Activated CD8-positive, alpha-beta memory T cell treated with anti-CD3 and anti-CD28 coated beads, Interleukin-2, amount 50 U/mL, for 4 hours (primary cell): ENCODE measurements around the gene DCLK1.
"Not testable (repeated sequence)": the region's sequence is repeated elsewhere in the genome, so short reads cannot be mapped to it uniquely, and the experiment has no call there.

ENCODE experiments used
- DNase-seq: peaks from one replicate; pipeline ENCODE4 v3.0.0-alpha.2; 2020

DCLK1 gene

DNA sequence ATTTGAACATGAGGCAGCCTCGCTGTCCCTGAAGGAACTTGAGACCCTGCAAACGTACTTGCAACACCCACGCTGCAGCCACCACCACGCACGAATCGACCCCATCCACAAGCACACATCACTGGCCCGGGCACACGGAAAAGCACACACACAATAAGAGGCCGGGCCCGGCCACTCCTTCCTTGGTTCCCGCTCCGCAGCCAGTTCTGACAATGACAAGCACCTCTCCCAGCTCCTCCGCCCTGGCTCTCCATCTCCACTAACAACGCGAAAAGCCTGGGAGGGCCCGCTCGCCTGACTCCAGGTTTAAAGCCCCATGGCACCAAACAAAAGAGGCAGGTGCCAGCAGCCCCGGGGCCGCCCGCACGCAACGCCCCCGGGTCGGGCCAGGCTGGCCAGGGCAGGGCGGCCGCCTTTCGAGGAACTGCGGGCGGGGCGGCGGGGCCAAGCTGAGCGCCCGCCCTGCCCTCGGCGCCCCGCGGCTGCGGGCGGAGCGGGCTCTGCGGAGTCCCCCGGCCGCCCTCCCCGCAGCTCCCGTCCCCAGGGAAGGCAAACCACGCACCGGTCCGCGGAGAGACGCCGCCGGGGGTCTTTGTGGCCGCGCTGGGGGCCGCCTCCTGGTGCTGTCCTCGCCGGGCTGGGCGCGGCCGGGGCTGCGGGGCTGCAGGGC, 495 bp downstream of the DCLK1 start:
- DNase-seq = no peak

DNA sequence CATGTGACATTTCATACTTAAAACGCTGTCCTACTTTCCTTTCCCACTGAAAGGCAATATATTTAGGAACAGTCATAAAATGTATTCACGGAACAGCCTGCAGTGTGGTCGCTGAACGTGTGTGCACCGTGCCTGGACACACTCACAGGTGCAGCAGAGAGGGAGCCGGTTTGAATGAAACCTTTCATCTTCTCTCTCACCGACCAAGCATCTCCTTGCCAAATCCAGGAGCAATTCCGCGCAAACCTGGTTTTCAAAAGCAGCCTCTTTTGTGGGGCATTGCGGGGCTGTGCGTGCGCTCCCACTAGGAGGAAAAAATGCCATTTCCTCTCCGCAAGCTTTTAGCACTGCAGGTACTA, 1.0 kb downstream of the DCLK1 start:
- no peak for DNase-seq

DNA sequence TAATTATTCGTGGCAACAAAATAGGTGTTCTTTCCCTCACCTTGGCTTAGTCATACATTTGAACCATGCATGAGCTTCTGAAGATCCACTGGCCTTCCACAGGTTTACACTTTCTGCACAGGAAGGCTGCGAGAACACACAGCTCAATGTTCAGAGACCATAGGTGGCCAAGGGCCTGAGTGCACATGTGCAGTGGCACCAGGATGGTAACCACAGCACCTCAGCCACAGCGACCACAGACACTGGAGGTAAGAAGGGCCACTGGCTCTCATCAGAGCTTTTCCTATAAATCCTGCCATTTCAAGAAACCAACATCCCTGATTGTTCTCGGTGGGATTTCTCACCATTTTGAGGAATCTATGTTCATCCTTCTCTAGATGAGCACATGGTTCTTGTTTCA, 1.6 kb downstream of the DCLK1 start:
- DNase-seq = no peak

DNA sequence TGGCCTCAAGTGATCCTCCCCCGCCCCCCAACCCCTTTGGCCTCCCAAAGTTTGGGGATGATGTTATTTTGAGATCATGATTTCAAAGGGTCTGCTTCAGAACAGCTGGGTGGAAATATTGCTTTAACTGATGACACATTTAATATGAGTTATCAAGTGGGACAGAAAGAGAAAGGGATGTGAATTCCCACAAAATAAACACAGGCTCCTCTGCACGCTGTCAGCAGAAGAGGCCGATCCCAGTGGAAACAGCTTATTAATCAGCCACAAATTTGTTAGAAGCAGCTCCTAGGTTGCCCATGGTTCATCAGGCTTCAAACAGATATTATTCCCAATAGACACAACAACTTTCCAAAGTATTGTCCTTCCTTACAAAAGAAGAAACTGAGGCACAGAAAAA, 4.7 kb downstream of the DCLK1 start:
- DNase-seq = no peak

DNA sequence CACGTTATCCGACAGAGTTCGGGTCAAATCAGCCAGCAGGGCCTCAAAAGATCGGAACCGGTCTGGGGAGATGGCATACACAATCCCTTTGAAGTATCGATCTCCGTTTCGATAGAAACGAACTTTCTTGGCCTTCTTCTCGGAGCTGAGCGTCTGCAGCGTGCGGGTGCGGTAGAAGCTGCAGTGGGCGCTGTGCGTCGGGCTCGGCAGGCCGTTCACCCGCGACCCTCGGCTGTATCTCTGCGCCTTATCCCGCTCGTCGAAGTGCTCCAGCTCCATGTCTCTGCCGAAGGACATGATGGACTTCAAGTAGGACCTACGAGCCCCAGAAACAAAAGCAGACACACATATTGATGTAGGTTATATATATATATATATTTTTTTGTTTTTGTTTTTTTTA, 5.3 kb downstream of the DCLK1 start:
- DNase-seq = no peak

DNA sequence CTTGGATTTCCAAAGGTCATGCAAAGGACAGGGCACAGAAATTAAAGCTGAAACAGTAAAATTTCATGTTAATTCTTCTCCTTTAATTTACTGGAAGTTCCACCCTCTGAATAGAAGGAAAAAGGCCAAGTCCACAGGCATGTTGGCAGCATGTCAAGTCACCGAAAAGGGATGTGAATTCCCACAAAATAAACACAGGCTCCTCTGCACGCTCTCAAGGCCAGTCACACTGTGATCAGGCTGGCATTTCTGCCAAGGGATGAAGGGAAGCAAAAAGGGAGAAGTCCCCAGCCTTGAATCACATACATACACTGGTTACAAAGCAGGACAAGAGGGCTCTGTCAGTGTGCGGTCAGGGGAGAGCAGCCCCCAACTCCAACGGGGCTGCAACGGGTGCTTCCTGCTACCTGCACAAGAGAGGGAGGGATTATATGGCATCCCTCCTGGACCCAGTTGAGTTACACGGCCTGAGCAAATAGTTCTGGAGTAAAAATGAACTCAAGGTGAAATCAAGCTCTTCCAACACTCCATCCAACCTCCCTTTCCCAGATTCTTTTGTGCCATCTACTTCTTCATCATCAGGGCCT, 6.9 kb downstream of the DCLK1 start:
- DNase-seq = no peak

DNA sequence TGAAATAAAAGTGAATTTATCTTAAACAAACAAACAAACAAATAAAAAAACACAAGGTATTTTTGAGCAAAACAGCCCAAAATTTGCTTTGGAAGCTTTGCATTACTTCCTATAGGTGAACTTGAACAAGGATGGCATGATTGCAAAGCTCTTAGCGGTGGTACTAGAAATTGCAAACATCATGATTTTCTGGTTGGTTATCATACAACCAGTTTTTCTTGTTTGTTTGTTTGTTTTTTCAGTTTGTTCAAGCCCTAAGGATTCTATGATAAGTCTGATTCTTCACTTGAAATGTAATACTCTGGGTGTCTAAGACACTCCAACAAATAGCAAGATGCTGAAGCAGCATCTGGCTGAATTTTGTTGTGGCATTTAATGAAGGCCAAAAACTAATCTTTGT, 15.9 kb downstream of the DCLK1 start:
- no peak for DNase-seq

DNA sequence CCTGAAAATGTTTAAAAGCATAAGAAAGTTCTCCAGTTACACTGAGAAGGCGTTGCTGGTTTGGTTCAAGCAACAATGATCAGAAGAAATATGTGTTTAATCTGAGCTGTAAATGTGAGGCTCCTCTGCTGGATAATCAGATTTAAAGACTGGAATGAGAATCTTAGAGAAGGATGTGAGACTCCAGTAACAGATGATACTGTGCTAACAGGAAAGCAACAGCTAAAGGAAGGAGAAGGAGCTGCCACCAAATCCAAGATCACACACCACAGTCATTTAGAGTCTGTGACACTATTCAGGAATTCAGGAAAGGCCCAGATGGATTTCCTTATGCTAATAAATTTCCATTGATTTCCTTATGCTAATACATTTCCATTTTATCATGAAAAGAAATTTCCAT, 16.9 kb downstream of the DCLK1 start:
- DNase-seq = no peak

DNA sequence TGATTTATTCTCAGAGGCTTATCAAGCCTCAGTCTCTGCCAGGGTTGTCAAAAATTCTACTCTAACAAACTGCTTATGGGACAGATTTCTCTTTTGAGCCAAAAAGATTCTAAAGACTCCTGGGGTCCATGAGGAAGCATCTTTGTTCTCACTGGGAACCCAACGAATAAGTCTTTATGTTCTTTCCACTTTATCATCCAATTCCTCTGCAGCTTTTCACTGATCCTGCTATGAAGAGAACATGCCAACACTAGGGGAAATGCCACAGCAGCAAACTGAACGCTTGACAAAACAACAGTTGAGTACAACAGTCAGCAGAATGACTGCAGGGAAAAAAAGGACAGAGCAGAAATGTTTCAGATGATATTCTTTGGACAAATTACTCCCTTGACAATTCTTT, 22.2 kb downstream of the DCLK1 start:
- no peak for DNase-seq

DNA sequence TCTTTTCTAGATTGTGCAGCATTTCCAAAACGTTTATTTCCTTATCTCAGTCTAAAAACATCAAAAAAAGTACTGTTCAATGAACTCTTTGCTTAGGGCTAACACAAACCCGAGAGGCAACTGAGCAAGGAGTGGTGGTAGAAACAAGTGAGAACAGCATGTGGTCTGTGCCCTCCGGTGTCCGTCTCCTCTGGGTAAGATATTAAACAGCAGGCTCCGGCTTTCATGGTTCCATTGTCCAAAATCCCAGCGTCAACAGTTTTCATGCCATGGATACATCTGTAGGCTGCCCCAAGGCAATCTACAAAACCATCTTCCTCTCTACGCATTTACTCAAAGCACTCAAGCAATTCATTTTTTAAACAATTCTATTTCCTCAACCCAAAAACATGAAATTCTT, 22.8 kb downstream of the DCLK1 start:
- DNase-seq = no peak

DNA sequence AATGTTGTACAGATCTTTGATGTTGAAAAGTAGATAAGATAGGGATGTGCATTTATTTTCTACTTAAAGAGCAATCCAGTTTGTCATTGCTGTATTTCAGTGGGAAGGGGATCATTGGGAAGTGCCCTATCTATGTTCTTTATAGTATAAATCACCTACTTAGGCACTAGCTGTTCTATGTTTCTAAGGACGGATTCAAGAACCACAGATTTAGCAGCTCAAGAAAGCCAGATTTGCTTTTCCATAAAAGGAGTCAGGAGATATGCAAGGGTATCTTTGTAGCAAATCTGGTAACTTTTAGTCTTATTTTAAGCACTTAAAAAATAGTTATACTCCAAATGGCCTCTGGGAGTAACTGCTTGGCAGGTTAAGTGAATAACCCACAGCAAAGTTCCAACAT, 23.7 kb downstream of the DCLK1 start:
- no peak for DNase-seq

DNA sequence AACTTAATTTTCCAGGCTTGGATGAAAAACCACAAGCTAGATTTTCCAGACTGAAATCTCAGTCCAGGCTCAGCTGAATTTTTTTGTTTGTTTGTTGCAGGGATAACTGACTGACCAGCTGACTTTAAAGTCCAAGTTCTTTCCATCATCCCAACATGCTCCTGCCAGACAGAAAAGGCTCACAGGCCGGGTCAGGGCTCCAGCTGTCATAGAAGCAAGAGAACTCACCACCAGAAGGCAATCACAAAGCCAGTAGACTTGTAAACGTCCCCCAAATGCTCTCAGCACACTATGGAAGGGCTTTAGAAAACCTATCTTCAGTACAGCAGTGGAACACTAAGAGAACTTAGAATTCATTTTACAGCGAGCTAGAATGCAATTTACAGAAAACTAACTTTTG, 25.5 kb downstream of the DCLK1 start:
- DNase-seq = no peak

DNA sequence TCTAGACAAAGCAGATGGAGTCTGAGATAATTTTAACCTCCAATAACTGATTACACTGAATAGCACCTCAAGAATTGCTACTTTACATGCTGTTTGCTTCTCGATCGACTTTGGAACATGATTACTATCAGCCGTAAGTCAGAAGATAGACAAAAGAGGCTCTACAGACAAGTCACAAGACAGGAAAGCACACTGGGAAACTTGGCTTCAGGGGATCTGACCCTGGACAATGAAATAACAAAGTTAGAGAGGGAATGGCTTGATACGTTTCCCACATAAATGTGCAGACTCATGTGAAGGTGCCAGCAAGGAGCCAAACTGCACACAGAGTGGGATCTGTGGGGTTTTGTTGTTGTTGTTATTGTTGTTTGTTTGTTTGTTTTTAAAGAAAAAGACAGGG, 28.5 kb downstream of the DCLK1 start:
- DNase-seq = no peak

DNA sequence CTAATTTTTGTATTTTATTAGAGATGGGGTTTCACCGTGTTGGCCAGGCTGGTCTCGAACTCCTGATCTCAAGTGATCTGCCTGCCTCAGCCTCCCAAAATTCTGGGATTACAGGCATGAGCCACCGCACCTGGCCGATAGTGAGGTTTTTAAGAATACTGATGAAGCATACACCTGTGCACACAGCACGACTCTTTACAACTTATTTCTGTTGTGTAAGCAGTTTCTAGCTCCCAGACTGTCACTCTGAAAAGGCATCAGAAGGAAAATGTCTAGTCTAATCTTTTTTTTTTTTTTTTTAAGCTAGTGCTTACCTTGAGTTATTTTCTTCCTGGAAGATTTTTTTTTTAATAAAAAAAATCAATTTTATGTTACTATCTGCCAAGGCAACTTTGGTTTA, 29.3 kb downstream of the DCLK1 start:
- DNase-seq = not testable (repeated sequence)

DNA sequence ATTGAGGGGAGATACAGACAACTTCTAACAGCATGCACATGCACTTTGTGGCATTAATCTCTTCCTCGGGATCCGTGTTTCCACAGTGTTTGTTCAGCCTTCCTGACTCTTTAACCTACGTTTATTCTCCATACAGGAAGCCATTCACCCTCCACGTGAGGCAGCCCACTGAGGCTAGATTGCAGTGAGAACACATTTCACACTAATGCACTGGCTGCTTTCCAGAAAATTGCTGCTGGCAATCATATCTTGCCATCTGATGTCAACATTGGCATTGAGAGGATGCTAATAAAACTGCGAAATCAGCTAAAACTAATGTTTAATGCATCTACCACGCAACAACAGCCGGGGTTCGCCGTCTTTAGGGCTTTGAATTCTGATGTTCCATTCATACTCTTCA, 30.0 kb downstream of the DCLK1 start:
- no peak for DNase-seq

DNA sequence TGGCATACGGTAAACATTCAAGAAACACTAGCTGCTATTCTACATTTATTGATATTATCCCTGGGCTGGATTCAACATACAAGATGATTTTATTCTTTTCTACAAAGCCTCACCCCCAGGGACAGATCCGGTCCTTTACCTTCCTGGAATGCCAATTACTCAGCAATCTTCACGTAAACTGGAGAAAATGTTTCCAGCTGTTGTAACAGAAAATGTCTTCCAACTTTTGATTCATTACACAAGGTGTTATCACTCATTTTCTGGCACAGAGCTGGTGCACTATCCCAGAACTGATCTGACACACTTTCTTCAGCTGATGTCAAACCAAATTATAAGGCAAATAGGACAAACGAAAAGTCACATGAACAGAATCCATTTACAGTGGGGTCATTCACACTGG, 33.1 kb downstream of the DCLK1 start:
- DNase-seq = no peak

DNA sequence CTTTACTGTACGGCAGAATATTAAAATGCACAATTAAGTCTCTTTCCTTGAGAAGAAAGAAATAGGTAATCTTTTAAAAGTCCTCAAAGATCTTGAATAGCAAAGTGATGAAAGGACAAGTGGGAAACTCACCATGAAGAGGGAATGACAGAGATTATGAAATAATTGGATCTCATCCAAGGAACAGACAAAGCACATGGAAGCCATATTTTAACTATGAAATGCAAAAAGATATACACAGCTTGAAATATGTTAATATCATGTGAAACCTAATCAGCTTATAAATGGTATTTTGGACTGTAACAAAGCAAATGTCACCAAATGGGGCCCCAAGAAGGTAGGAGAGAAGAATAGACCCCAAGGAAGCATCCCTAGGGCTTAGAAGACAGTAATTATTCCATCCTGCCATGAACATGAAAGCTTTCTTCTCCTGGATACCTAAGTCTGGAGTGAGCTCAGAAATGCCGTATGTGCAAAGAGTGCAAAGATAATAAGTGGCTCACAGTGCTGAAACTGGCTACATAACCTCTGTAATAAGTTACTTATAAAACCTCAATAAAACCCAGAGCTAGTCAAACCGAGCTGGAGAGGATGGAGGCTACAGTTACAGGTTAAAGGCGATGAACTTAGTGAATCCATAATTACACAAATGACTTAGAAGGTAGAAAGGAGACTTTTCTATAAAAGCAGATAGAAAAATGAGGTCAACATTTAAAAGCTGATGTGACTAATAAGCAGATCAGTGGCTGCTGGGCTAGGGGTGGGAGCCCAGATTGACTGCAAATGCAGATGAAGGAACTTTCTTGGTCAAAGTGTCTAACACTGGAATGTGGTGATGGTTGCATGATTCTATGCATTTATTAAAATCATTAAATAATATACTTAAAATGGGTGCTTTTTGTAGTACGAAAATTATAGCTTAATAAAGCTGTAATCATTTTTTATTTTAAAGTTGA, 34.4 kb downstream of the DCLK1 start:
- DNase-seq = no peak

DNA sequence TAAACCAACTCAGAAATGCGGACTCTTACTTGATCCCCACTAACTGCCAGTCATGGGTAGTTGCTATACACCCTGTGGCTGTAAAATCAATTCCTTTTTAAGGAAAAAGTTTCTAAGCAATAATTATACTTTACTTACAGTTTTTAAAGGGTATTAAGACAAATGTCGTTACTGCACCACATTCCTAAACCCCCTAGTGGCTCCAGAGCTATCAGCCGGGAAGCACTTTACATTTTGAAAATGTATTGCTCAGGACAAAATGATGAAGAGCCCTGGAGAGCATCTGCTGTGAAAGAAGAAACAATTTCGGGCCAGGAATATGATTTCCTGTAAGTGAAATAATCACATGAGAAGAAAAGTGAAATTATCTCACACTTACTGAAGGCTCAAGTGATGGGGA, 36.7 kb downstream of the DCLK1 start:
- no peak for DNase-seq

DNA sequence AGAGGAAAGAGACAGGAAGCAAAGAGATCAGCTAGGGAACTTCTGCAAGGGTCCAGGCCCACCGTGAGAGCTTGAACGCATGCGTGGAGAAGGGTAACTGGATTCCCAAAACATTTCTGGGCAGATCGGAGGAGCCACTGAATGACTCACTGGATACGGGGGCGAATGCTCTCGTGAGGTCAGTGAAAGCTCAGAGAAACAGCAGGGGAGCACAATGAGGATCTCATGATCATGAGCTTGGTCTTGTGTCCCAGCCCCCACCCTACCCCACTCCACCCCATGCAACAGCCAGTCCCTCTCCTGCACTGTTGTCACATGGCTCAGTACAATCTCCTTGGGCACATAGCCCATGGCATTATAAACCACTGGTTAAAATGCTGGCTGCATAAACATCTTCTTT, 40.6 kb downstream of the DCLK1 start:
- no peak for DNase-seq

DNA sequence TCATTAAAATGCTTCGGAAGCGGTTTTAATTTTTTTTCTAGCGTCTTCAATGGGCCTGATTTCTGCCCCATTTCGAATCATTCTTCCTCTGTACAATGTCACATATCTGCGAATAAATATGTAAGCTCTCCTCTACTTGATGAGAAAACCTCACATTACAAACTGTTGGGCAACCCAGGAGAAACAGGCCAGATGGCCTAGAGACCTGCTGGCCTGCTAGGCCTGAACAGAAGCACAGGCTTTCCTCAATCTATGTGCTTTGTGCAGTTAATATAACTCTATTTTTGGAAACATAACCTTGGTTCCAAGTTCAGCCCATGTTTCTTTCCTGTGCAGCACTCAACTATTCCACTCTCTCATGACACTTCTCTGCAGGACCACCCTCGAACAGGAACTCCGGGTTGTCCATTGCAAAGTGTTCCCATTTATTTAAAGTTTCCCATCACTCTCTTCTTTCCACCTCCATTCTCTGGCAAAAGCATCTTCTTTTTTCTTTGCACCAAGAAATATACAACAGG, 42.0 kb downstream of the DCLK1 start:
- DNase-seq = no peak

DNA sequence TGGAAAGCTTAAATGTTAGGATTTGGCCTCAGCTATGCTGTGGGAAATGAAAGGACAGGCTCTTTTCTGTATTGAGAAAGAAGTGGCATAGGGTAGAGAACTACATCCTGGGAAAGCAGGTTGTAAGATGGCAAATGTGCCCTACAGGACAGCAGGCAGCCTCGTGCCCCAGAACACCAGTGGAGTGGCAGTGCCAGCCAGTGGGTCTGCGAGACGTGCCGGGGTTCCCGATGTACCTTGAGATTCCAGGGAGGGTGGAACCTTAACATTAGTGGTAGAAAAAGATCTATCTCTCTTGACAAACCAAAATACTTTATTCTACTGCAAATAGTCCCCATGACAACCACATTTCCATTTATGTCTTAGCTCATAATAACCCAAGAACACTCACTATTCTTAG, 42.7 kb downstream of the DCLK1 start:
- no peak for DNase-seq

DNA sequence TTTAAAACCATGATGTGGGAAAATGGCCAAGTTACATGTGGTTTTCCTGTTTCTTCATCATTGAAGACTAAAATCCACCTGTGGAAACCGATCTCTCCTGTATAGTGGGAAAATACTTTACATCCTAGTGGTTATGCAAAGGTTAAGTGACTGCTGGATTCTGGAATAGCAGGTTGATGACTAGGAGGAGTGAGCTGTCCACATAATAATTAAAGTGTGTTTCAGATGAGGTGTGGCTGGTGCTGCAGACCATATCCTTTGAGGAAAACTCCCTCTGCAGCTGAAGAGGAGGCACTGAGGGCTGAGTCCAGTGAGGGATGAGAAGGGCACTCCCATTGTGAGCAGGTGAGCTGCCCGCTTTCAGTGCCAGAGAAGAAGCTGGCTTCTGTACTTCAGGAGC, 43.2 kb downstream of the DCLK1 start:
- DNase-seq = no peak

DNA sequence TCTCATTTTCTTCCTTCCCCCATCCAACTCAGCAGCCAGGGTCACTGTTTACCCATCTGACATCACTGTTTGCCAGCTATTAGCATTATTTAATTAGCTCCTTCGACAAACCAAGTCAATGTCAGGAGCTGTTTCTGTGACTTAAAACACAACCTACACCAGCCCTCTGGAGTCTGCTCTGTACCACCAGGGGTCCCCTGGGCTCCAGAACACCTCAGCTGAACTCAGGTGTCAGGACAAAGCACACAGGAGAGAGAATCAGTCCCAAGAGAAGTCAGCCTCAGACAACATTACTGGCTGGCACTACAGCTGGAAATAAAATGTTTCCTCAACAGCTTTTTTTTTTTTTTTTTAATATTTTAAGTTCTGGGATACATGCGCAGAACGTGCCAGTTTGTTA, 45.1 kb downstream of the DCLK1 start:
- no peak for DNase-seq

DNA sequence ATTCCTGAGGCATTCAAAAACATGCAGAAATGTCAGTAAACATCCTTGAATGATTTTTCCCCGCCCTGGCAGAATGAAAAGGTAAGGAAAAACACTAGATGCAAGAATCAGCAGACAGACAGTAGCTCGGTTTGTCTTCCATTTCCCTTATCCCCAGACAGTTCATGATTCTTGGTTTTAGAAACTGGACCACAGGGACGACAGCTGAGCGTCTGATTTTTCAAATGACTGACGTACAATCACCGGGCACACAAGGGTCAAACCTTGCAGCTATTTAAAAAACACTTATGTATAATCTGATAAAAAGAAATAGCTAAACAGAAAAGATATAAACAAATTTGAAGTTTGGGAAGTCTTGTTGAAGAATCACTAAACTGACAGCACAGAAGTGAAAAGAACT, 47.1 kb downstream of the DCLK1 start:
- no peak for DNase-seq
